NCI-H1417 (cell line): Measurements from ENCODE around the gene ZNF595.
"Not testable (repeated sequence)": the region's sequence is repeated elsewhere in the genome, so short reads cannot be mapped to it uniquely, and the experiment has no call there.

Experiments used
- DNase-seq, 3 experiments: peaks; one replicate each; lab custom pipeline; 2025; lab: John Stamatoyannopoulos, UW

ZNF595 gene

DNA sequence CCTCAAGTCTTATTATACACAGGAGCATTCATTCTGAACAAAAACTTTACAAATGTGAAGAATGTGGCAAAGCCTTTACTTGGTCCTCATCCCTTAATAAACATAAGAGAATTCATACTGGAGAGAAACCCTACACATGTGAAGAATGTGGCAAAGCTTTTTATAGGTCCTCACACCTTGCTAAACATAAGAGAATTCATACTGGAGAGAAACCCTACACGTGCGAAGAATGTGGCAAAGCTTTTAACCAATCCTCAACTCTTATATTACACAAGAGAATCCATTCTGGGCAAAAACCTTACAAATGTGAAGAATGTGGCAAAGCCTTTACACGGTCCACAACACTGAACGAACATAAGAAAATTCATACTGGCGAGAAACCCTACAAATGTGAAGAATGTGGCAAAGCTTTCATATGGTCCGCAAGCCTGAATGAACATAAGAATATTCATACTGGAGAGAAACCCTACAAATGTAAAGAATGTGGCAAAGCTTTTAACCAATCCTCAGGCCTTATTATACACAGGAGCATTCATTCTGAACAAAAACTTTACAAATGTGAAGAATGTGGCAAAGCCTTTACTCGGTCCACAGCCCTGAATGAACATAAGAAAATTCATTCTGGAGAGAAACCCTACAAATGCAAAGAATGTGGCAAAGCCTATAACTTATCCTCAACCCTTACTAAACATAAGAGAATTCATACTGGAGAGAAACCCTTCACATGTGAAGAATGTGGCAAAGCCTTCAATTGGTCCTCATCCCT is 33.6 kb downstream of the ZNF595 start:
- DNase-seq: not testable (repeated sequence)

- no peak for DNase-seq
Observed at GRCh38 chr4:98386-98785, 45.3 kb downstream of the ZNF595 start.

- DNase-seq: no peak
Observed at GRCh38 chr4:99863-100262, 46.7 kb downstream of the ZNF595 start.

- no peak for DNase-seq
Observed at GRCh38 chr4:107083-107443, 53.9 kb downstream of the ZNF595 start.

DNA sequence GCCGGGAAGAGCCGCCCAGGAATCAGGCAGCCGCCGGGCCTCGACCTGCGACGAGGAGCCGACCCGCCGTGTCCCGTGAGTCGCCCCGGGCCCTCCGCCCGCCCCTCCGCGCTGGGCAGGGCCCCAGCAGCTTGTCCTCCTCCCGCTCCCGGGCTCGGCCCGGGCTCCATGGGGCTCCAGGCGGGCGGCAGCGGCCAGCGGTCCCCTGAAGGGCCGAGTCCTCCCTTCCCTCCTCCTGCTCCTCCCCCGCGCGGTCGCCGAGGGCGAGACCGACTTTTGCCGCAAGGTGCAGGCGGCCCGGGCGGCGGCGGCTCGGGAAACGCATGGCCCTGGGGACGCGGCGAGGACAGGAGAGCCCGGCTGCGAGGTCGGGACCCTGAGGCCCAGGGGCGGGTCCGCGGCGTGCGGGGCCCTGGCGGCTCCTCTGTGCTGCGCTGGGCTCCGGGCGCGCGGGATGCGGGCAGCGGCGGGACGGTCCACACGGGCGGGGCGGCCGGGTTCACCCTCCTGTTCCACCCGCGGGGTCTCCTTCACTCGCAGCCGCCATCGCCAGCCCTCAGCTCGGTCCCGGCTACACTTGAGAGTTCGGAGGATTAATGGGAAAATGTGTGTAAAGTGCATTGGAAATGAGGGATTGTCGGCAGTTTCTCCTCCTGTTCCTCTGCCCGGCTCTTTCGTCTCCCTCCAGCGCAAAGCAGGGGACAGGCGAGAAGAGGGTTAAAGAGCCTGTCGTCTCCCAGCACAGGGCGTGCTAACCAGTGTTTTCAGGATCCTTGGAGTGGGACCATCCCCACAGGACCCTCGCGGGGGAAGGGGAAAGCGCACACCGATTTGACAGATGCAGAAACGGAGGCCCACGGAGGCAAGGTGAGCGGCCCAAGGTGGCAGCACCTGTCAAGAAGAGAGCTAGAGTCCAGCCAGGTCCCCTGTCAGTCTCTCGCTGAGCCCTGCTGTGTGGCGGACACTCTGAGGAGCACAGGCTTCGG is 54.6 kb downstream of the ZNF595 start:
- DNase-seq: no peak

- DNase-seq: no peak
Observed at GRCh38 chr4:112771-113170, 59.6 kb downstream of the ZNF595 start.

DNA sequence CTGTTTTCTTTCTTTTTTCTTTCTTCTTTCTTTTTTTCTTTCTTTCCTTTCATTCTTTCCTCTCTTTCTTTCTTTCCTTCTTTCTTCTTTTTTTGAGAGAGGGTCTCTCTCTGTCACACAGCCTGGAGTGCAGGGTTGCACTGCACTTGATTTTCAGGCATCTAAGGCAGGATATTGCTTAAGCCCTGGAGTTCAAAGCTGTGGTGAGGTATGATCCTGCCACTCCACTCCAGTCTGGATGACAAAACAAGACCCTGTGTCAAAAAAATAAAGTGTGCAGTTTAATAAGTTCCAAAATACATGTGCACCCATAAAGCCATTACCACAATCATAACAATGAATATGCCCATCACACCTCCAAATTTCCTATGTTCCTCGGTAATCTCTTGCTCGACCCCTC is 60.6 kb downstream of the ZNF595 start:
- DNase-seq: no peak

DNA sequence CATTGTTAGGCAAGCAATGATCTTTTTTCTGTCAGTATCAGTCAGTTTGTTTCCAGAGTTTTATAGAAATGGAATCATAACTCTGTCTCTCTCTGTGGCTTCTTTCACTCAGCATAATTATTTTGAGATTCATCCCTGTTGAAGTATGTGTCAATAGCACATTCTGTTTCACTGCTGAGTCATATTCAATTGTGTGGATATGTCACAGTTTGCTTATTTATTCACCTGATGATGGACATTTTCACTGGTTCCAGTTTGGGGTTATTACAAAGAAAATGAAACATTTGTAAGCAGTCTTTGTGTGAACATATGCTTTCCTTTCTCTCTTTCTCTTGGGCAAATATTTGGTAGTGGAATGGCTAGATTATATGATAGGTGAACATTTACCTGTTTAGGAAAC is 61.0 kb downstream of the ZNF595 start:
- DNase-seq: no peak

DNA sequence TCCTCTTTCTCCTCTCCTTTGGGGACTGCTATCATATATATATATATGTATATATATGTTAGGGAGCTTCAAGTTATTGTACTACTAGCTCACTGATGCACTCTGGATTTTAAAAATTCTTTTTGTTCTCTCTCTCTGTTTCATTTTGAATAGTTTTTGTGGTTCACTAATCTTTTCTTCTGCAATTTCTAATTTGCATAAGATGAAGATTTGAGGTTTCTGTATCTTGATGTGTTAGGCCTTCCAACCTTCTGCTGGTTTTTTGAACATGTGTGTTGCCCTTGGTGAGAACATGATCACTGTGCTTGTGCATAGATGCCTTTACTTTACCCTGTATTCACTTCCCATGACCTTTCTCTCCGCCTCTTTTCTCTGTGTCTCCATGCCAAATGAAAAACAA is 63.4 kb downstream of the ZNF595 start:
- DNase-seq: no peak

- DNase-seq: no peak
Observed at GRCh38 chr4:120616-121015, 67.5 kb downstream of the ZNF595 start.

GRCh38 chr4:121408-122084 is 68.4 kb downstream of the ZNF595 start:
- DNase-seq: no peak

DNA sequence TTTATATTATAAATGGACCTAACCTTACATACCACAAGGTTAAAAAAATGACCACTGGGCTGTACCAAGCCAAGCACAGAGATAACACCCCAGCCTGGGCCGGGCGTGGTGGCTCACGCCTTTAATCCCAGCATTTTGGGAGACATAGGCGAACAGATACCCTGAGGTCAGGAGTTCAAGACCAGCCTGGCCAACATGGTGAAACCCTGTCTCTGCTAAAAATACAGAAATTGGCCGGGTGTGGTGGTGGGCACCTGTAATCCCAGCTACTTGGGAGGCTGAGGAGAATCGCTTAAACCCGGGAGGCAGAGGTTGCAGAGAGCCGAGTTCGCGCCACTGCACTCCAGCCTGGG is 70.8 kb downstream of the ZNF595 start:
- DNase-seq: not testable (repeated sequence)

DNA sequence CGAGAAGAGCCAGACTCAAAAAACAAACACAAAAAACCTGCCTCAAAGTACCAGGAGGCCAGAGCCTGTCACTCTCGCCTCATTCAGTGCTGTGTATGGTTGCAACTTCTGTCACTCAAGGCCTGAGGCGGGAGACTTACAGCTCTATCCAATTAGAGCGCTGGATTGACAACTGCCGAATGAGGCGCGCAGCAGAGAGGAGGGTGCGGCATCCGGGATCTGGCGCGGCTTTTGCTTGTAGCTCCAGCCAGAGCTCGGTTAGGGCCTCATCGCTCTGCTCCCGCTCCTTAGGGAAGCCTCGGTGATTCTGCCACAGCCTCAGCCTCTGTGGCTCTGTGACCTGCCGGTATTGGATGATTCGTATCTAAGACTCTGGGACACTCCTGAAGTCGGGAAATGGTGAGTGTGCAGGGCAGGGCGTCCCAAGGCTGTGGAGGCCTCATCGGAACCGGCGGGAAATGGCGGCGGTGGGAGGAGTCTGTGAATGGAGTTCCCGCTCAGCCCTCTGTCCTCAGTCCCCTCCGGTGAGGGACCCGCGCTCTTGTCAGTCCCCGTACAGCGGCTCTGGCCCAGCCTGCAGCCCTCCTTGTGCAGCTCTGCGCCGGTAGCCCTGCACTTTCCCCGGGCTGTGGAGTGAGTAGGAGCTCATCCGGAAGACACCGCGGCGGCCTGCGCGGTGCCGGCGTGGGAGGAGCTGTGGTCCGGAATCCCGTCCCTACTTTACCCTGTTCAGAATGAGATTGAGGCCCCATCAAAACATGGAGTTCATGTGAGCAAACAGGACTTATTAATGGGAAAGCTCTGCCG is 71.4 kb downstream of the ZNF595 start, which contains the start of gene ZNF718:
ZNF718 (plus strand) TSS at position 227 of the 807 bp plus-strand sequence; CDS start at position 397, 170 bp downstream.
- DNase-seq: peak; percentile 74 to 98 (median 96)

GRCh38 chr4:125091-125771 is 72.1 kb downstream of the ZNF595 start:
- DNase-seq: peak in 2 of 3 experiments; percentile 62 to 64

DNA sequence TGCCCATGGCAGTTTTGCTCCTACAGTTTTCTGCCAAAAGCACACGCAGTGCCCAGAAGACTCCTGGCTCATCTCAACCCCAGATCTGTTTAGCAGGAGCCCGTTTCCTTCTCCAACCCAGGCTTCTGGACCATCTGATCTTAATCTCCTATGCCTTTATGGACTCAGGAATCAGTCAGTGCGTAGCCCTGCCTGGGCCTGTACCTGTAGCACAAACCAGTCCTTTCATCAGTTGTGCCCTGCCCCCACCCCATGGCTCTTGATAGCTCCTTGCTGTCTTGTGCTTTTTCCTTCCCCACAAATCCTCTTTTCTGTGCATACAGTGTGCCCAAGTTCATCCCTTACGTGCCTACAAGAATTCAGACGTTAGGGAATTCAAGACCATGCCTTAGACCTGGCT is 72.7 kb downstream of the ZNF595 start:
- DNase-seq: no peak

GRCh38 chr4:132483-132882 is 79.4 kb downstream of the ZNF595 start:
- no peak for DNase-seq
